ENCODE data around the gene UBTF. TPM values are rescaled to one million over a fixed set of nuclear protein-coding genes. Genes with fewer than 3 reads are reported as not detected.

The UBTF gene
- total and polyA plus RNA-seq, 2 of the 4 experiments (the other 2 are of a cell fraction): 29.7 to 42.1 TPM

GRCh38 chr17:44268709-44269534, 49.4 kb upstream of the UBTF start:
- no CpG with 5 or more reads among the region's 11 CpGs for WGBS, 2 experiments (ENCODE audit: extremely low coverage in 2 of 2, insufficient read length in 1 of 2)
- POLR2A ChIA-PET (ENCODE audit: unreplicated experiment): no interaction called here
- H3K9ac ChIP-seq (ENCODE audit: low read depth, low read length): no peak overlapping the region

More at GRCh38 chr17:44268709-44269534, 49.4 kb upstream of the UBTF start:
- TF ChIP-seq BHLHE40 (IDR thresholded peaks at IDR 0.05; ENCODE audit: low read depth, low read length) (no peak), MAZ (IDR thresholded peaks at IDR 0.05; ENCODE audit: borderline replicate concordance, low read depth, low read length) (no peak), CHD1 (IDR thresholded peaks at IDR 0.05; ENCODE audit: low read depth, low read length) (no peak), POLR2A (IDR thresholded peaks at IDR 0.05; ENCODE audit: low read depth, low read length) (no peak), RAD21 (IDR thresholded peaks at IDR 0.05; ENCODE audit: low read length) (no peak), RCOR1 (IDR thresholded peaks at IDR 0.05; ENCODE audit: insufficient replicate concordance, low read length) (no peak), RFX5 (IDR thresholded peaks at IDR 0.05; ENCODE audit: low read depth, low read length) (no peak)
- TF ChIP-seq, protein P1, sequence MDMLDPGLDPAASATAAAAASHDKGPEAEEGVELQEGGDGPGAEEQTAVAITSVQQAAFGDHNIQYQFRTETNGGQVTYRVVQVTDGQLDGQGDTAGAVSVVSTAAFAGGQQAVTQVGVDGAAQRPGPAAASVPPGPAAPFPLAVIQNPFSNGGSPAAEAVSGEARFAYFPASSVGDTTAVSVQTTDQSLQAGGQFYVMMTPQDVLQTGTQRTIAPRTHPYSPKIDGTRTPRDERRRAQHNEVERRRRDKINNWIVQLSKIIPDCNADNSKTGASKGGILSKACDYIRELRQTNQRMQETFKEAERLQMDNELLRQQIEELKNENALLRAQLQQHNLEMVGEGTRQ (IDR thresholded peaks at IDR 0.05; ENCODE audit: low read depth, low read length): no peak
- CTCF ChIA-PET: interaction anchor here (0.6 kb wide), 1 partner anchor 11 kb away, joined by 3 read pairs; no protein-coding TSS in a partner anchor
- Histone ChIP-seq H2AK9ac (replicated peaks; ENCODE audit: low read depth, low read length, poor library complexity) (no peak overlapping the region), H3K36me3 (ENCODE audit: control insufficient read depth, insufficient read depth, low read length) (no peaks in the 10 kb centered on the region), H4K8ac (ENCODE audit: low read depth in 2 of 2, low read length in 2 of 2) (no peak overlapping the region), H3K9me1 (ENCODE audit: insufficient read depth, low read length) (no peaks in the 10 kb centered on the region), H3K4me1 (ENCODE audit: control insufficient read depth, insufficient read depth, low read length) (no peaks in the 10 kb centered on the region), H2BK5ac (ENCODE audit: low read depth, low read length, poor library complexity, severe bottlenecking) (no peak overlapping the region), H4K91ac (ENCODE audit: insufficient read depth, low read depth, low read length) (no peak overlapping the region), H2AFZ (replicated peaks; ENCODE audit: low read length, poor library complexity) (no peak overlapping the region), H4K5ac (ENCODE audit: low read depth, low read length) (no peak overlapping the region), H3K18ac (ENCODE audit: low read depth, low read length) (no peak overlapping the region), H3K9me3 (ENCODE audit: control insufficient read depth, insufficient read depth, low read length) (no peaks in the 10 kb centered on the region), H3K4ac (ENCODE audit: low read depth, low read length) (no peak overlapping the region), H3K27me3 (ENCODE audit: control insufficient read depth, insufficient read depth, low read length) (peaks cover 43% of the 10 kb centered on the region), H2AK5ac (ENCODE audit: low read depth, low read length) (no peak overlapping the region), H2BK20ac (ENCODE audit: low read depth, low read length) (no peak overlapping the region), H4K20me1 (ENCODE audit: insufficient read depth, low read length) (no peaks in the 10 kb centered on the region), H3K4me2 (ENCODE audit: low read depth, low read length) (no peak overlapping the region), H2BK15ac (ENCODE audit: low read depth, low read length) (no peak overlapping the region), H3K27ac (ENCODE audit: insufficient read depth, low read length) (no peak overlapping the region), H3K79me1 (ENCODE audit: low read depth in 1 of 2, low read length in 2 of 2) (no peaks in the 10 kb centered on the region), H3K56ac (ENCODE audit: extremely low read depth, insufficient read depth, low read length) (no peak overlapping the region), H3K23ac (ENCODE audit: low read depth, low read length) (no peak overlapping the region), H2BK120ac (ENCODE audit: low read depth, low read length) (no peak overlapping the region), H3K14ac (replicated peaks; ENCODE audit: low read depth, low read length) (no peak overlapping the region), H3K4me3 (ENCODE audit: insufficient read depth, low read depth, low read length) (no peak overlapping the region)
- in situ Hi-C loops (cut with MboI; ENCODE audit: low sequenced_read_pairs) (no loop called here), intact Hi-C loops (cut with micrococcal nuclease) (no loop called here), dilution Hi-C loops (cut with HindIII; ENCODE audit: low sequenced_read_pairs, unreplicated experiment) (no loop called here)
- BruUV-seq (replicated peaks): no TSS peak
- ATAC-seq (ENCODE audit: low read depth) (no peak), DNase-seq (no peak)

Measured in IMR-90 (cell line).